H1 (cell line): ENCODE measurements around the gene OTOF. TPM values are rescaled to one million over a fixed set of nuclear protein-coding genes. Genes with fewer than 3 reads are reported as not detected.
A peak's percentile ranks its signal among the peaks of the same experiment; 100 is the strongest.

Experiments used
- BACH1 ChIP-seq: IDR thresholded peaks from 2 replicates; pipeline ENCODE4 v1.6.1; 2012; ENCODE audit warnings: low read length, improper control_type of control experiment
- BRCA1 ChIP-seq: IDR thresholded peaks from 2 replicates; pipeline ENCODE4 v1.6.1; 2012; ENCODE audit warnings: low read depth, low read length, improper control_type of control experiment
- CEBPB ChIP-seq: IDR thresholded peaks from 2 replicates; pipeline ENCODE4 v1.6.1; 2012; ENCODE audit warnings: low read depth, low read length
- E2F6 ChIP-seq: IDR thresholded peaks from 2 replicates; pipeline ENCODE4 v1.6.1; 2012; ENCODE audit warnings: inconsistent platforms
- EGR1 ChIP-seq: IDR thresholded peaks from 2 replicates; pipeline ENCODE4 v1.6.1; 2011; ENCODE audit warnings: low read depth, low read length, borderline replicate concordance
- EZH2 ChIP-seq: fragments of 200-600 bp; sonication (generic); IDR thresholded peaks from 2 replicates; pipeline ENCODE4 v1.7.1; 2012; ENCODE audit warnings: low read depth, mild to moderate bottlenecking, moderate library complexity, low read length, inconsistent platforms; ENCODE audit not compliant: severe bottlenecking
- GABPA ChIP-seq: IDR thresholded peaks from 2 replicates; pipeline ENCODE4 v1.6.1; 2011; ENCODE audit warnings: mild to moderate bottlenecking, low read length, moderate library complexity, borderline replicate concordance; ENCODE audit not compliant: insufficient read depth
- HDAC2 ChIP-seq, 2 experiments: fragments of 300-600 bp in 1 of 2; sonication (generic) in 1 of 2; IDR thresholded peaks; 2 replicates each; pipeline ENCODE4 v1.6.1; 2011 to 2012; ENCODE audit warnings: low read depth in 2 of 2, low read length in 2 of 2, mild to moderate bottlenecking in 2 of 2, moderate library complexity in 2 of 2, borderline replicate concordance in 1 of 2, inconsistent platforms in 1 of 2
- HDAC6 ChIP-seq: IDR thresholded peaks from one replicate; pipeline ENCODE4 v1.7.1; 2012; ENCODE audit warnings: low read depth, mild to moderate bottlenecking, inconsistent platforms, low read length, moderate library complexity
- JUND ChIP-seq: IDR thresholded peaks from 2 replicates; pipeline ENCODE4 v1.6.1; 2011; ENCODE audit warnings: mild to moderate bottlenecking, improper control_type of control experiment, low read length
- MAFK ChIP-seq: IDR thresholded peaks from 2 replicates; pipeline ENCODE4 v1.6.1; 2012; ENCODE audit warnings: low read depth, mild to moderate bottlenecking, improper control_type of control experiment, low read length
- NANOG ChIP-seq: IDR thresholded peaks from 2 replicates; pipeline ENCODE4 v1.6.1; 2011; ENCODE audit warnings: low read length, low read depth, mild to moderate bottlenecking, inconsistent platforms; ENCODE audit not compliant: insufficient read depth, poor library complexity, severe bottlenecking
- PHF8 ChIP-seq: fragments of 200-600 bp; sonication (generic); conservative IDR thresholded peaks from 2 replicates; pipeline ENCODE4 v1.7.1; 2012; ENCODE audit warnings: low read depth, mild to moderate bottlenecking, inconsistent platforms, low read length, moderate library complexity
- POLR2AphosphoS5 ChIP-seq: IDR thresholded peaks from 2 replicates; pipeline ENCODE4 v1.6.1; 2011; ENCODE audit warnings: low read depth, low read length
- POU5F1 ChIP-seq: IDR thresholded peaks from 2 replicates; pipeline ENCODE4 v1.6.1; 2011; ENCODE audit warnings: low read depth, mild to moderate bottlenecking, low read length, moderate library complexity
- RFX5 ChIP-seq: IDR thresholded peaks from 2 replicates; pipeline ENCODE4 v1.6.1; 2011; ENCODE audit warnings: low read depth, low read length, improper control_type of control experiment, borderline replicate concordance
- SAP30 ChIP-seq: fragments of 300-600 bp; sonication (generic); IDR thresholded peaks from 2 replicates; pipeline ENCODE4 v1.7.1; 2012; ENCODE audit warnings: low read length, moderate library complexity, mild to moderate bottlenecking, inconsistent platforms; ENCODE audit not compliant: insufficient read depth, insufficient replicate concordance
- SP1 ChIP-seq: IDR thresholded peaks from 2 replicates; pipeline ENCODE4 v1.6.1; 2011; ENCODE audit warnings: low read depth, low read length
- SP4 ChIP-seq: IDR thresholded peaks from 2 replicates; pipeline ENCODE4 v1.6.1; 2012; ENCODE audit warnings: low read length, inconsistent platforms
- SRF ChIP-seq: IDR thresholded peaks from 2 replicates; pipeline ENCODE4 v1.6.1; 2011; ENCODE audit warnings: mild to moderate bottlenecking, low read depth, low read length, moderate library complexity
- TAF7 ChIP-seq: optimal IDR thresholded peaks from 2 replicates; pipeline ENCODE3; 2011; ENCODE audit warnings: low read depth, mild to moderate bottlenecking, inconsistent platforms, low read length, moderate library complexity, borderline replicate concordance
- TCF12 ChIP-seq: IDR thresholded peaks from 2 replicates; pipeline ENCODE4 v1.6.1; 2011; ENCODE audit warnings: low read depth, mild to moderate bottlenecking, low read length
- TEAD4 ChIP-seq: IDR thresholded peaks from 2 replicates; pipeline ENCODE4 v1.6.1; 2012; ENCODE audit warnings: low read depth, low read length, inconsistent platforms, mixed read lengths
- YY1 ChIP-seq: IDR thresholded peaks from 2 replicates; pipeline ENCODE4 v1.6.1; 2011; ENCODE audit warnings: low read depth, mild to moderate bottlenecking, low read length
- ZNF274 ChIP-seq: IDR thresholded peaks from 2 replicates; pipeline ENCODE4 v1.7.0; 2012; ENCODE audit warnings: low read length, borderline replicate concordance; ENCODE audit errors: extremely low read depth
- polyA plus RNA-seq, 7 experiments: library from polyadenylated mRNA; depleted of rRNA in 3 of 7; stranded (reverse) in 5 of 7; unstranded in 2 of 7; fragments of >200 nt in 5 of 7; fragments of 200-250 nt in 2 of 7; gene quantifications; 1 replicate in 5 of 7; 2 replicates in 1 of 7; 4 replicates in 1 of 7; pipeline versions ENCODE4 v1.2.1 to v1.2.3, GENCODE V29; 2011 to 2013; ENCODE audit warnings: missing spikeins in 2 of 7, mixed read lengths in 2 of 7
- total RNA-seq: library from RNA; stranded (reverse); fragmentation: NEBNext Ultra II Directional; extraction: Animal tissue kit (Norgen Biotek cat#: 25700); gene quantifications from 2 replicates; pipeline ENCODE4 v1.2.1, GENCODE V29; 2021

OTOF gene
- total and polyA plus RNA-seq, 2 of the 8 experiments (the other 6 are each of a cell fraction or from before 2014, with no cell fraction given): 0.06 TPM; not detected in 1

- TF ChIP-seq HDAC2 (IDR thresholded peaks at IDR 0.05; ENCODE audit: borderline replicate concordance in 1 of 2, low read depth in 2 of 2, low read length in 2 of 2) (no peak; a peak in 1 of 4 replicates), YY1 (peak; percentile 67; the same call in 1 of the 2 replicates), BACH1 (no peak), E2F6 (peak; percentile 84; the same call in 1 of the 2 replicates), PHF8 (0 out of 2 replicates have a peak, but pooled peaks have one; percentile 22), EGR1 (peak; percentile 4; the same call in 1 of the 2 replicates), CEBPB (no peak), SAP30 (no peak), TAF7 (peak; percentile 37), TCF12 (no peak), EZH2 (no peak), BRCA1 (no peak), POLR2AphosphoS5 (no peak), SRF (no peak), GABPA (no peak), JUND (0 out of 2 replicates have a peak, but pooled peaks have one; percentile 27), HDAC6 (no peak), NANOG (no peak), MAFK (no peak), RFX5 (no peak), POU5F1 (no peak), SP1 (no peak; the same call in 1 of the 2 replicates), TEAD4 (no peak), ZNF274 (no peak), SP4 (no peak)
Measured at GRCh38 chr2:26503231-26503880, 25.4 kb upstream of the OTOF start (continued).
